Middle frontal gyrus (tissue), 1 donor: ENCODE measurements around the gene FHL1.
"Not testable (repeated sequence)": the region's sequence is repeated elsewhere in the genome, so short reads cannot be mapped to it uniquely, and the experiment has no call there.

Experiments
- DNase-seq: peaks from one replicate; pipeline ENCODE4 v3.0.0-alpha.2; 2015; ENCODE audit warnings: low spot score; ENCODE audit errors: extremely low spot score

FHL1 gene

GRCh38 chrX:136146614-136147314 lies 569 bp upstream of the FHL1 start:
- DNase-seq: no peak

- no peak for DNase-seq
These were observed 643 bp downstream of the FHL1 start for GRCh38 chrX:136147976-136148375.

GRCh38 chrX:136148391-136148790 lies 1.1 kb downstream of the FHL1 start:
- DNase-seq: no peak

DNA sequence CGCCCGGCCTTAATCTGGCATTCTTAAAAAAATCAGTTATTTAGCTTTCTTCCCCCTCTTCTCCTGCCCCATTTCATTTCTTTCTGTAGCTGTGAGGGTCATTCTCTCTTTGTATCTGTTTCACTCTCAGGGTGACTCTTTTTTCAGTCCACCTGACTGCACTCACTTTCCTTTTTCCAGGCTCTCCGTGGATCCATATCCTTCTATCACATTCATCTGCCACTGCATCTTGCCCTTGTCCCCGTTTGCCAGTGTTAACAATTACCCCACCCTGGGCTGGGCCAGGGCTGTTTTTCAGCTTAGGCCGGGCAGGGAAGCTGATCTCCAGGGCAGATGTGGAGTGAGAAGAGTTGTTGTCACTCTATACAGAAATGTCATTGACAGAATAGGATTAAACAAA lies 7.7 kb downstream of the FHL1 start:
- no peak for DNase-seq

- DNase-seq: no peak
These were observed 9.3 kb downstream of the FHL1 start for GRCh38 chrX:136156560-136157117.

GRCh38 chrX:136157187-136157586 lies 9.9 kb downstream of the FHL1 start:
- no peak for DNase-seq

- no peak for DNase-seq
These were observed 11.4 kb downstream of the FHL1 start for GRCh38 chrX:136158685-136159084.

DNA sequence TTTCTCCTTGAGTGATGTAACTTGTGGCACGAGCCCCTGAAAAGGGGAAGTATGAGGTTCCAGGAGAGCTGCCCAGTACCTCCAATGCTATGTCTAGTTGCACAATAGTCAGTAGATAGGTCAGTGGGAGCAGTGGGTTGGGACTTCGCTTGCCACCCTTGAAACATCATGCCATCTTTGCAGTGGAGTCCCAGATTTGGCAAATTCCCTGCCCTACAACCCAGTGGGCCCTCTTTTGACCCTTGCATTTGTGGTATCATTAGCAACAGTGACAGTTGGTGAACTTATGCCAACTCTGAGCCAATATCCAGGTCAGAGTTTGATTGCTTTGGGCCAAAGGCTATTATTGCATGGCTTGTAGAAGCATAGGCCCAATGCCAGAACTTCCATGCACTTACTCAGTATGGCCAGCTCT lies 12.3 kb downstream of the FHL1 start:
- no peak for DNase-seq

GRCh38 chrX:136162827-136163570 lies 15.7 kb downstream of the FHL1 start:
- no peak for DNase-seq

GRCh38 chrX:136163689-136164088 lies 16.4 kb downstream of the FHL1 start:
- no peak for DNase-seq

GRCh38 chrX:136165406-136165805 lies 18.1 kb downstream of the FHL1 start:
- no peak for DNase-seq

DNA sequence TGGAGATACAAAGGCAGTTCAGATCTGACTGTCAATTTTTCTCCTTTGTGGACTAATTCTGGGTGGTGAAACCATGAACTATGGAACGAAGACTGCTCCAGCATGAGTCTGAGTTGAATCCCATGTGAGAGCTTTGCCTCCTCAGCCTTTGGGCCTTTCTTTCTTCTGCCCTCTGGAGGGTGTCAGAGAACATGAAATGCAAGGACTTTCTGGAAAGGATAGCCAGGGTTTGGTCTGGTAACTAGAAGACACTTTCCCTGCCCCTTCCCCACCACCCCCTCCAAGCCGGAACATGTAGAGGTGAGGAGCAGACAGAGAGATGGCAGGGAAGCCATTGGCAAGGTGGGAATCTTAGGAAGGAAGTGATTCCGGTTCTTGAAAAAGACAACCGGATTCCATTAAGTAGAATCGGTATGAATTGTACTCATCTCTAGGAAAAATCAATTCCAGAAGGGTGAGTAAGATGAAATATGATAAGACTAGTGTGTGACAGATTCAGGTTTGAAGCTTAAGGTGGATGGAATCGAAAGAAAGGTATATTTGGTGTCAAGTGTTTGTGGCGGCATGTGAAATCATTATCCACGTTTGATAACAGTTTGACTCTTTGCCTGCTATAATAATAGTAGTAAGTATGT lies 19.0 kb downstream of the FHL1 start:
- no peak for DNase-seq

DNA sequence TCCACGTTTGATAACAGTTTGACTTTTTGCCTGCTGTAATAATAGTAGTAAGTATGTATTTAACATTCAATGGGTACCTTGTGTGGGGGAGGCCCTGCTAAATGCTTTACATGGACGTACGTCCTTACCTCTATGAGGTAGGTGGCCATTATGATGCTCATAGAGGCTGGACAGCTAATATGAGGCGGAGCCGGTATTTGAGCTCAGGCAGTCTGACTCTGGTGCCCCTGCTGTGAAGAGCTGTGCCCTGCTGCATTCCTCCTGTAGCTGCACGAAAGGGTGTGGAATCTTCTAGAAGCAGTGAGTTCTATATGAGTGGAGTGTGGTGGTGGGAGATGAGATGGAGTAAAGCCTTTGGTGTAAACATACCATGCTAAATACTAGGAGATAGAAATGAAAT lies 20.7 kb downstream of the FHL1 start:
- DNase-seq: not testable (repeated sequence)

DNA sequence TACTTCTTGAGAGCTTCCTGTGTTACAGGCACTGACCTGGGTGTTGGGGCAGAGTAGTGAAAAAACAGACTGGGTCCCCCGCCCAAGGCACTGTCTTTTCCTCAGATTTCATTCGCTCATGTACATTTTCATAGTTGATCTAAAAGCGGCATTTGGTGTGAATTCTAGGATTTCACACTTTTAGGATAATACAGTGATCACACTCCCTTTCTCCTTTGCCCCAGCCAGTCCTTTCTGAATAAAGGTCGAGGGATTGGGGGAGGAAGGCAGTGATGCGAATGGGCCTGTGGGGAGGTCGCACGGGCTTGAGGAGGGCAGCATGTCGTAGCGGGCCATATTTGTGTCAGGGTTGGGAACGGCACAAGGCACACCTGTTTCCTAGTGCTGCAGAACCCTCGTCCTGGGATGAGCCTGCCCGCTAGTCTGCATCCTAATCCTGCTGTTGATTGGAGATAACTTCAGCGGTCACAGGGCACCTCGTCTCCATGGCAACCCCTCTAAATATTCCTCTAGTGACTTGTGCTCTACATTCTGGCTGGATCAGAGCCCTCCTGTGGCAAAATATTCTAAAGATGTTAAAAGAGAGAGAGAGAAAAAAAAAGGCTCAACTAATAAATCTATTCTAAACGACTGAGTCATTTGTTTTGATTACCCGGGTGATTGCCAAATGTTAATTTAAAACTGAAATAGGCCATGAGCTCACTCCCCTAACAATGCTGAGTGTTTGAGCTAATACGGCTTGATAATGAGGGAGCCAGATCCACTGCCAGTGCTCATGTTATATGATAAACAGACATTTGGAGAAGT lies 21.8 kb downstream of the FHL1 start:
- DNase-seq: no peak

- no peak for DNase-seq
These were observed 22.9 kb downstream of the FHL1 start for GRCh38 chrX:136170139-136170800.

DNA sequence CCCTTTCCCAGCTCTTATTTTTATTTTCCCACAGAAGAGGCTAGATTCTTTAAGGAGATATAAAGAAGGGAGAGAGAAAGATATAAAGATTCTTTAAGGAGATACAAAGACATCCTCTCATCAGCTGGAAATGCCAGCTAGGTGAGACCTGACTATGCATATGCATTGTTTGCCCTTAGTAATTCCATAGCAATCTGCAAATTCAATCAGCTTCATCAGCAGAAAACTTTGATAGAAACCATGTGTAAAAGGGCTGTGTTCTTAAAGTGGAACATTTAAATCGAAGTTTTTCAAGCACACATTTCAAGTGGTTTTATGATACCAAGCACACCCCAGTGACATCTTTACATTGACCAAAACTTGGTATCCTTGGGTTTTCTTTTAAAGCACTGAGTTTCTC lies 24.1 kb downstream of the FHL1 start:
- DNase-seq: no peak

GRCh38 chrX:136176399-136176825 lies 29.1 kb downstream of the FHL1 start:
- no peak for DNase-seq

DNA sequence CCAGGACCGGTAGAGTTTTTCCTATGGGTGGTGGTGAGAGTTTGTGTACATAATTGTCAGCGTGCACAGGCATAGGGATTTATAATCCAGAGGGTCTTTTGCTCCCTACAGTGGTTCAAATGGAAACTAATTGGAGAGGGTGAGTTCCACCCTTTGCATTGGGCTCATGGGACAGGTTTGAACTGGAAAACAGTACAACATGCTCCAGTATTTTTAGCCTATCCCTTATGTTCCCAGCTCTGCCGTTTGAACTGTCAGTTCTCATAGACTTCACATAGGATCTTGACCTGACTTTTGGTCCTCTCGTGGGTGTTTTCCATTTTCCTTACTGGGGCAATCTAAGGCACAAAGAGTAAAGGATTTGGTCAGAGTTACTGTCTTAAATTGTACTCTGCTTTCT lies 31.8 kb downstream of the FHL1 start:
- DNase-seq: no peak

DNA sequence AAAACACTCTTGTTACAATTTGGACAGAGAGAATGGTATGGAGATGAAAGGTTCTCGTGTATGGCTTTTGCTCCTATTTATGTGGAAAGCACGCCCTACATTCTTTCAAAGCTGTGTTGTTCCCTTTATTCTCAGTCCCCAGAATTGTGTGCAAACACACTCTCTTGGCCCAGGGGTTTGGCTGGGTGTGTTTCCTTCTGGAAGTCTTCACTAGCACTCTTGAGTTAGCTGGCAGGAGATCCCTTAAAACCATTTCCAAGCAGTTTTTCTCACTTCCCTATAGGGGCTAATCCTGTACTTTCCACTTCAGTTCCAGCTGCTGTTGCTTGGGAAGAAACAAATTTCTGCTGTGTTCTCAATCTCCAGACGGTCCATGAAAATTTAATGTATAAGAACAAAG lies 35.1 kb downstream of the FHL1 start:
- DNase-seq: no peak

DNA sequence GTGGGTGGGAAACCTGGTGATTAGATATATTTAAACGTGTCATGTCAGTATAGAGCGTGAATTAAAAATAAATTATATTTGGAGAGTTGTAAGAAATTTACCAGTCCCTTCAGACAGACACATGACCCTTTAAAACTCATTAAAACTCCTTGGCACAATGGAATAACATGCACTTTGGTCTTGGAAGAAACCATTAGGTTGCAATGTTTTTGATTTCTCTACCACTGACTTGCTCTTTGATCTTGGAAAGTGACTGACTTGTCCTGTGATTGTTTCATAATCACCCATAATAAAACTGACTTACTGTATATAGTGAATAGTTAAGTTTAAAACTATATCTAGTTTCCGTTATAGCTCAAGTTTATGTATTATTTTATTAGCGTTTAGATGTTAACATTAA lies 35.8 kb downstream of the FHL1 start:
- no peak for DNase-seq

- no peak for DNase-seq
These were observed 36.6 kb downstream of the FHL1 start for GRCh38 chrX:136183917-136184316.
